ENCODE measurements around the gene SETD1B. TPM values are rescaled to one million over a fixed set of nuclear protein-coding genes. Genes with fewer than 3 reads are reported as not detected.

Gene SETD1B
- total RNA-seq, 3 donors from 2014 or later: 4.2 to 7.9 (median 6.1) TPM

DNA sequence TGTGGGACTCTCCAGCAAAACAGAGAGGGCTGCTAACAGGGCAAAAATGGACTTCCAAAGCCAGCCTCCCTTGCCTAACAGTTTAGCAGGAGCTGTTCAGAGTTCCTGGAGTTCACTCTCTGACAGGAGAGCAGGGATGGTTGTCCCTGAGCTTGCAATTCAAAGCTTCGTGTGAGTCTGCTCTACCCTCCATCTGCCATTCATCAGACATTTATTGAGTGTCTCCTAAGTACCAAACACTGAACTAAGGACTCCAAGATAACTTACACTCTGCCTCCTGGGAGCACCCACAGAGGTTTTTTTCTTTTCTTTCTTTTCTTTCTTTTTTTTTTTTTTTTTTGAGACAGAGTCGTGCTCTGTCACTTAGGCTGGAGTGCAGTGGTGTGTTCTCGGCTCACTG, 39.0 kb upstream of the SETD1B start:
- H3K36me3 ChIP-seq: no peaks in the 10 kb centered on the region
- H3K4me3 ChIP-seq: no peak overlapping the region
- no peak for DNase-seq (ENCODE audit: low spot score in 2 of 2)
- no peaks in the 10 kb centered on the region for H3K9me3 ChIP-seq
- H3K27ac ChIP-seq: no peak overlapping the region
- TF ChIP-seq, protein P1, sequence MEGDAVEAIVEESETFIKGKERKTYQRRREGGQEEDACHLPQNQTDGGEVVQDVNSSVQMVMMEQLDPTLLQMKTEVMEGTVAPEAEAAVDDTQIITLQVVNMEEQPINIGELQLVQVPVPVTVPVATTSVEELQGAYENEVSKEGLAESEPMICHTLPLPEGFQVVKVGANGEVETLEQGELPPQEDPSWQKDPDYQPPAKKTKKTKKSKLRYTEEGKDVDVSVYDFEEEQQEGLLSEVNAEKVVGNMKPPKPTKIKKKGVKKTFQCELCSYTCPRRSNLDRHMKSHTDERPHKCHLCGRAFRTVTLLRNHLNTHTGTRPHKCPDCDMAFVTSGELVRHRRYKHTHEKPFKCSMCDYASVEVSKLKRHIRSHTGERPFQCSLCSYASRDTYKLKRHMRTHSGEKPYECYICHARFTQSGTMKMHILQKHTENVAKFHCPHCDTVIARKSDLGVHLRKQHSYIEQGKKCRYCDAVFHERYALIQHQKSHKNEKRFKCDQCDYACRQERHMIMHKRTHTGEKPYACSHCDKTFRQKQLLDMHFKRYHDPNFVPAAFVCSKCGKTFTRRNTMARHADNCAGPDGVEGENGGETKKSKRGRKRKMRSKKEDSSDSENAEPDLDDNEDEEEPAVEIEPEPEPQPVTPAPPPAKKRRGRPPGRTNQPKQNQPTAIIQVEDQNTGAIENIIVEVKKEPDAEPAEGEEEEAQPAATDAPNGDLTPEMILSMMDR (IDR thresholded peaks at IDR 0.05): no peak
- TF ChIP-seq POLR2AphosphoS5 (IDR thresholded peaks at IDR 0.05) (no peak), POLR2A (IDR thresholded peaks at IDR 0.05) (no peak)
- H3K4me1 ChIP-seq: peaks cover 0 to 8% of the 10 kb centered on the region in 2 donors
- H3K27me3 ChIP-seq: no peaks in the 10 kb centered on the region
- intact Hi-C loops (cut with DNase I; ENCODE audit: low total_unique reads): no loop called here

GRCh38 chr12:121765573-121765972, 38.2 kb upstream of the SETD1B start:
- H3K9me3 ChIP-seq: no peaks in the 10 kb centered on the region
- no peak overlapping the region for H3K27ac ChIP-seq
- no peaks in the 10 kb centered on the region for H3K27me3 ChIP-seq
- TF ChIP-seq POLR2AphosphoS5 (IDR thresholded peaks at IDR 0.05) (no peak), POLR2A (IDR thresholded peaks at IDR 0.05) (no peak)
- TF ChIP-seq, protein P1 (IDR thresholded peaks at IDR 0.05): no peak
- intact Hi-C loops (cut with DNase I; ENCODE audit: low total_unique reads): no loop called here
- H3K4me3 ChIP-seq: no peak overlapping the region
- H3K36me3 ChIP-seq: no peaks in the 10 kb centered on the region
- H3K4me1 ChIP-seq: peaks cover 0 to 8% of the 10 kb centered on the region in 2 donors
- no peak for DNase-seq (ENCODE audit: low spot score in 2 of 2)

GRCh38 chr12:121766290-121767039, 37.3 kb upstream of the SETD1B start:
- intact Hi-C loops (cut with DNase I; ENCODE audit: low total_unique reads): no loop called here
- Histone ChIP-seq H3K27ac (peak overlapping the region in 1 of 2 donors; percentile 9), H3K27me3 (no peaks in the 10 kb centered on the region), H3K4me1 (peaks cover 0 to 8% of the 10 kb centered on the region in 2 donors), H3K9me3 (no peaks in the 10 kb centered on the region), H3K36me3 (no peaks in the 10 kb centered on the region), H3K4me3 (no peak overlapping the region)
- TF ChIP-seq POLR2AphosphoS5 (IDR thresholded peaks at IDR 0.05): no peak
- DNase-seq (ENCODE audit: low spot score in 2 of 2): no peak

- intact Hi-C loops (cut with DNase I; ENCODE audit: low total_unique reads): no loop called here
- no peaks in the 10 kb centered on the region for H3K27me3 ChIP-seq
Observed at GRCh38 chr12:121767525-121768016, 36.2 kb upstream of the SETD1B start.

DNA sequence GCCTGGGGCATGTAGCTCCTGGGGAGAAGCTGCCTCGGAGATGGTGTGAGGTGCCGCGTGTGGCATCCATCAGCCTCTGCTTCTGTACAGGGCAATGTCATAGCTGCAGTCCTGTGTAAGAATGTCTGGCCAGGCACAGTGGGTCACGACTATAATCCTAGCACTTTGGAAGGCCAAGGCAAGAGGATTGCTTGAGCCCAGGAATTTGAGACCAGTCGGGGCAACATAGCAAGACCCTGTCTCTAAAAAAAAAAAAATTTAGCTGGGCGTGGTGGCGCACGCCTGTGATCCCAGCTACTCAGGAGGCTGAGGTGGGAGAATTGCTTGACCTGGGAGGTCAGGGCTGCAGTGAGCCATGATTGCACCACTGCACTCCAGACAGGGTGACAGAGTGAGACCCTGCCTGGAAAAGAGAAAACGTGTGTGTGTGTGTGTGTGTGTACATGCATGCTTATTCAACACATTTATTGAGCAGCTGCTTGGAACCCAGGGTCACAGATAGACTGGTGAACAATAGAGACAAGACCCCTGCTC, 34.4 kb upstream of the SETD1B start:
- DNase-seq (ENCODE audit: low spot score in 2 of 2): no peak
- intact Hi-C loops (cut with DNase I; ENCODE audit: low total_unique reads): no loop called here
- Histone ChIP-seq H3K27me3 (no peaks in the 10 kb centered on the region), H3K9me3 (no peaks in the 10 kb centered on the region), H3K4me1 (peaks cover 0 to 8% of the 10 kb centered on the region in 2 donors), H3K36me3 (no peaks in the 10 kb centered on the region), H3K4me3 (no peak overlapping the region), H3K27ac (no peak overlapping the region)
- TF ChIP-seq, protein P1 (IDR thresholded peaks at IDR 0.05): no peak
- TF ChIP-seq POLR2AphosphoS5 (IDR thresholded peaks at IDR 0.05): no peak
- no peak for TF ChIP-seq POLR2A (IDR thresholded peaks at IDR 0.05)

More at GRCh38 chr12:121767525-121768016, 36.2 kb upstream of the SETD1B start:
- H3K27ac ChIP-seq: peak overlapping the region in 1 of 2 donors; percentile 55
- H3K4me3 ChIP-seq: no peak overlapping the region
- peaks cover 0 to 8% of the 10 kb centered on the region in 2 donors for H3K4me1 ChIP-seq
- TF ChIP-seq POLR2A (IDR thresholded peaks at IDR 0.05): no peak
- TF ChIP-seq POLR2AphosphoS5 (IDR thresholded peaks at IDR 0.05): no peak
- TF ChIP-seq, protein P1 (IDR thresholded peaks at IDR 0.05): no peak
- no peak for DNase-seq (ENCODE audit: low spot score in 2 of 2)
- H3K36me3 ChIP-seq: no peaks in the 10 kb centered on the region
- no peaks in the 10 kb centered on the region for H3K9me3 ChIP-seq
